K562 (cell line): ENCODE data around the gene LIX1.

Experiments used
- CBX2 ChIP-seq: fragments of 200-600 bp; sonication (generic); IDR thresholded peaks from one replicate; pipeline ENCODE4 v1.6.1; 2012; ENCODE audit warnings: mild to moderate bottlenecking, low read length, inconsistent platforms; ENCODE audit not compliant: insufficient read depth, poor library complexity, severe bottlenecking
- CEBPB ChIP-seq: fragments of 450-650 bp; IDR thresholded peaks from 2 replicates; pipeline ENCODE4 v1.6.1; 2016; ENCODE audit warnings: missing genetic modification characterization, missing compliant biosample characterization
- EZH2 ChIP-seq: IDR thresholded peaks from 2 replicates; pipeline ENCODE4 v1.6.1; 2012; ENCODE audit warnings: low read depth, mild to moderate bottlenecking, inconsistent platforms, low read length, borderline replicate concordance
- GTF3C2 ChIP-seq: IDR thresholded peaks from 3 replicates; pipeline ENCODE4 v1.6.1; 2011; ENCODE audit warnings: borderline replicate concordance, mild to moderate bottlenecking, moderate library complexity; ENCODE audit not compliant: insufficient read length; ENCODE audit errors: extremely low read depth
- NFYB ChIP-seq: IDR thresholded peaks from 2 replicates; pipeline ENCODE4 v1.6.1; 2011; ENCODE audit warnings: mild to moderate bottlenecking, moderate library complexity; ENCODE audit not compliant: insufficient read length; ENCODE audit errors: extremely low read depth
- RAD21 ChIP-seq, 2 experiments: fragments of 250-450 bp in 1 of 2; fragments of 450-650 bp in 1 of 2; sonication (Bioruptor Pico) in 1 of 2; formaldehyde crosslinking in 1 of 2; IDR thresholded peaks in 1 of 2; conservative IDR thresholded peaks in 1 of 2; 2 replicates each; pipeline versions ENCODE4 v1.4.0 to v1.8.0; 2020 to 2022; ENCODE audit warnings: mild to moderate bottlenecking in 2 of 2, moderate library complexity in 1 of 2
- SP2 ChIP-seq: IDR thresholded peaks from 2 replicates; pipeline ENCODE4 v1.6.1; 2011; ENCODE audit warnings: mild to moderate bottlenecking, low read depth, low read length, moderate library complexity; ENCODE audit not compliant: poor library complexity, severe bottlenecking; ENCODE audit errors: extremely low read depth
- SREBF2 ChIP-seq: sonication (generic); formaldehyde crosslinking; IDR thresholded peaks from 2 replicates; pipeline ENCODE4 v1.4.0; 2020; ENCODE audit warnings: mild to moderate bottlenecking, missing genetic modification reagents
- YY1 ChIP-seq, 3 experiments: IDR thresholded peaks; 2 replicates each; pipeline ENCODE4 v1.6.1; 2011; ENCODE audit warnings: low read length in 2 of 3, mild to moderate bottlenecking in 2 of 3, moderate library complexity in 2 of 3, borderline replicate concordance in 1 of 3, control low read depth in 1 of 3, low read depth in 1 of 3; ENCODE audit not compliant: insufficient read depth in 3 of 3, insufficient replicate concordance in 2 of 3, control insufficient read depth in 1 of 3, insufficient read length in 1 of 3; ENCODE audit errors: extremely low read depth in 1 of 3
- ZNF232 ChIP-seq: sonication (generic); formaldehyde crosslinking; IDR thresholded peaks from 2 replicates; pipeline ENCODE4 v1.8.0; 2022; ENCODE audit warnings: mild to moderate bottlenecking, missing genetic modification reagents
- TF ChIP-seq, protein P1 (sequence below), 3 experiments: IDR thresholded peaks in 2 of 3; conservative IDR thresholded peaks in 1 of 3; 2 replicates each; pipeline ENCODE4 v1.5.1; 2011 to 2012; ENCODE audit warnings: low read length in 3 of 3, mild to moderate bottlenecking in 3 of 3, control low read depth in 2 of 3, improper control_type of control experiment in 1 of 3, inconsistent platforms in 1 of 3, low read depth in 1 of 3, mixed read lengths in 1 of 3, moderate library complexity in 1 of 3; ENCODE audit not compliant: insufficient read depth in 2 of 3
- TF ChIP-seq, protein P2 (sequence below): IDR thresholded peaks from 3 replicates; pipeline ENCODE4 v1.6.1; 2011; ENCODE audit warnings: borderline replicate concordance, mild to moderate bottlenecking; ENCODE audit not compliant: insufficient read length, insufficient read depth

DNA sequence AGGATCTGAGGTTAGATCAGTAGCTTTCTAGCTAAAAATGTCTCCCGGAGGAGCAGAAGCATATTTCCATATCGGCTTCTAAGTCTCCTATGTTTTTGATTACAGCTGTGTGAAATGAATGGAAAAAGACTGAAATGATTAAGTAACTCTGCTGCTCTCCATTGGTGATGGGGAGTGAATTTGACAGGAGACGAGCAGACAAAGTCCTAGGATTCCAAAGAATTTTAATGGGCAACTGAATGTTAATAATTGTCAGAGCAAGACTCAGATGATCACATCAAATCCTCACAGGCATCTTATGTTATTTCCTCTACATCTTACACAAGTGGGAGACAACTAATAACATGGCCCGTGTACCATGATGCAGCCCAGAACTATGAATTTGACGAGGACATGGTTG, 66.8 kb downstream of the LIX1 start:
- TF ChIP-seq SREBF2 = no peak
- TF ChIP-seq EZH2 = no peak
- TF ChIP-seq, protein P1, sequence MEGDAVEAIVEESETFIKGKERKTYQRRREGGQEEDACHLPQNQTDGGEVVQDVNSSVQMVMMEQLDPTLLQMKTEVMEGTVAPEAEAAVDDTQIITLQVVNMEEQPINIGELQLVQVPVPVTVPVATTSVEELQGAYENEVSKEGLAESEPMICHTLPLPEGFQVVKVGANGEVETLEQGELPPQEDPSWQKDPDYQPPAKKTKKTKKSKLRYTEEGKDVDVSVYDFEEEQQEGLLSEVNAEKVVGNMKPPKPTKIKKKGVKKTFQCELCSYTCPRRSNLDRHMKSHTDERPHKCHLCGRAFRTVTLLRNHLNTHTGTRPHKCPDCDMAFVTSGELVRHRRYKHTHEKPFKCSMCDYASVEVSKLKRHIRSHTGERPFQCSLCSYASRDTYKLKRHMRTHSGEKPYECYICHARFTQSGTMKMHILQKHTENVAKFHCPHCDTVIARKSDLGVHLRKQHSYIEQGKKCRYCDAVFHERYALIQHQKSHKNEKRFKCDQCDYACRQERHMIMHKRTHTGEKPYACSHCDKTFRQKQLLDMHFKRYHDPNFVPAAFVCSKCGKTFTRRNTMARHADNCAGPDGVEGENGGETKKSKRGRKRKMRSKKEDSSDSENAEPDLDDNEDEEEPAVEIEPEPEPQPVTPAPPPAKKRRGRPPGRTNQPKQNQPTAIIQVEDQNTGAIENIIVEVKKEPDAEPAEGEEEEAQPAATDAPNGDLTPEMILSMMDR (IDR thresholded peaks at IDR 0.05 in 2 of 3, conservative IDR thresholded peaks at IDR 0.05 in 1 of 3; ENCODE audit: insufficient read depth in 2 of 3, low read depth in 1 of 3, low read length in 3 of 3) = no peak
- TF ChIP-seq NFYB = no peak
- TF ChIP-seq, protein P2, sequence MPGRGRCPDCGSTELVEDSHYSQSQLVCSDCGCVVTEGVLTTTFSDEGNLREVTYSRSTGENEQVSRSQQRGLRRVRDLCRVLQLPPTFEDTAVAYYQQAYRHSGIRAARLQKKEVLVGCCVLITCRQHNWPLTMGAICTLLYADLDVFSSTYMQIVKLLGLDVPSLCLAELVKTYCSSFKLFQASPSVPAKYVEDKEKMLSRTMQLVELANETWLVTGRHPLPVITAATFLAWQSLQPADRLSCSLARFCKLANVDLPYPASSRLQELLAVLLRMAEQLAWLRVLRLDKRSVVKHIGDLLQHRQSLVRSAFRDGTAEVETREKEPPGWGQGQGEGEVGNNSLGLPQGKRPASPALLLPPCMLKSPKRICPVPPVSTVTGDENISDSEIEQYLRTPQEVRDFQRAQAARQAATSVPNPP = no peak
- no peak for TF ChIP-seq CEBPB
- TF ChIP-seq CBX2 = no peak
- no peak for TF ChIP-seq YY1 (IDR thresholded peaks at IDR 0.05; ENCODE audit: borderline replicate concordance in 1 of 3, control insufficient read depth in 1 of 3, extremely low read depth in 1 of 3, insufficient read depth in 3 of 3, insufficient read length in 1 of 3, insufficient replicate concordance in 2 of 3, low read depth in 1 of 3, low read length in 2 of 3)
- no peak for TF ChIP-seq RAD21 (CRISPR knock-in tag; conservative IDR thresholded peaks at IDR 0.05 in 1 of 2, IDR thresholded peaks at IDR 0.05 in 1 of 2)
- no peak for TF ChIP-seq SP2
- TF ChIP-seq GTF3C2 = no peak
- TF ChIP-seq ZNF232 (CRISPR knock-in tag) = no peak
